HG03060 (cell line): ENCODE measurements around the gene AFDN.
A peak's percentile ranks its signal among the peaks of the same experiment; 100 is the strongest.

Experiments used
- ATAC-seq: cut with Tn5 transposase; IDR thresholded peaks from one replicate; pipeline ENCODE4 v1.9.1; 2021; ENCODE audit warnings: low read depth, moderate number of reproducible peaks; ENCODE audit not compliant: unreplicated experiment

The AFDN gene

DNA sequence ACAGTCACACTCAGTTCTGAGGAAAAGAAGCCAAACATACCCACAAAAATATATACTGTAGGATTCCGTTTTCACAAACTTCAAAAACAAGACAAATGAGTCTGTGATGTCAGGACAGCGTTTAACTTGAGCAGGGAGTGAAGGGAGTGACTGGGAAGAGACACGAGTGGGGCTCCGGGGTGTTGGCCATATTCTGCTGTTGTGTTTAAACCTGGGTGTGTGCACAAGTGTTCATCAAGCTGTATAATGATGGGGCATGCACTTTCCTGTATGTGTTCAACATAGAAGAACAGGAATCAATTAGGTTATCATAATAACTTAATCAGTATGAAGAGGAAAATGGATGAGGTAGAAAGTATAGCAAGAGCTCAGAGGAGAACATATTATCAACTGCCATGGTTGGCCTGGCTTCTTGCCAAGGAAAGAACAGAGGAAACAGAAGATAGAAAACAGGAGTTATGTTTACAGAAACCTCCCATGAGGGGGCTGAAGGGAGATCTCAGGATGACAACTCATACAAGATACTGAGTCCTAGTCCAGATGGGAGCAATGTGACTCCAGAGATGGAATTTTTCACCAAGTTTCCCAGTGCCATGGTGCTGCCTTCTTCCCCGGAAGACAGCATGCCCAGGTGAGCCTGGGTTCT is 15.1 kb upstream of the AFDN start:
- ATAC-seq, result no peak

DNA sequence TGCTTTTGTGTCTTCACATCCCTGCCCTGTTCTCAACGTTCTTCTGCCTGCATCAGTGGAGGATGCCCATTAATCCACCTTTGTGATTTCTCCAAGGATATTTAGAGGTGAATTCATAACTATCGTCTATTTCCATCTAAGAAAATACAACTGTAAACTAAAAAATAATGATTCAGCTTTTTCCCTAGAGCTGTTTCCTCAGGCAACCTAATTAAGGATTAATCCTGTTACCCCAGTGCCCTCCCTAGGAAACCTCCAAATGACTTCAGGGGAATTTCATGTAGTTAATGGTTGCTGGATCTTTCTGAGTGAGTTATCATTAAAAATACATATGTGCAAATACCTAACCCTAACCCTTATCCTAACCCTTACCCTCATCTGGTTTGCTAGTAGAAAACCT is 14.6 kb upstream of the AFDN start:
- ATAC-seq, result no peak

DNA sequence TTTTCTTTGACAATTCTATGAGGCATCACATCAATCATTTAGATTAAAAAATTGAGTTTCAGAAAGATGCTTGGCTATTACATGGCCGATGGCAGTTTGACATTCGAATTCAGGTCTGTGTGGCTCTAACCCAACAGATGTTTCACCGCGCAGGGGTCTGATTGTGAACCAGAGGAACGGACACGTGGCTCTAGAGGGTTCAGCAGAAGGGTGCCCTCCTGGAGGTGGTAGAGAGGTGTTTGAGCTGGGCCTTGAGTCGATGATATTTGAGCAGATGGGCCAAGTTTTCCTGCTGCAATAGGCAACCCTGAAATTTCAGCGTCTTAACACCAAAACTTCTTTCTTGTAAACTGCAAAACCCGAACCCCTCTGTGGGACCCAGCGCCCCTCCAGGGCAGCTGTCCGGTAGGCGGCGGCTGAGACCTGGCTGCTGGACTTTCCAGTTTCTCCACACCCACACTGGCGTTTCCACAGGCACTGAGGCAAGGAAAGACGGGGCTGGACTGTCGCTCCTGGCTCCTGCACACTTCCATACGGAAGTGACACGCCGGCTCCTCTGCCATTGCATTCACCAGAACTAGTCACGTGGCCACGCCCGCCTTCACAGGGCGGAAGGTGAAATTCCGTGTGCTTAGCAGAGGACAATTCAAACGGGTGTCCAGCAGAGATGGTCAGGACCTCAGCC is 11.3 kb upstream of the AFDN start:
- no peak for ATAC-seq

DNA sequence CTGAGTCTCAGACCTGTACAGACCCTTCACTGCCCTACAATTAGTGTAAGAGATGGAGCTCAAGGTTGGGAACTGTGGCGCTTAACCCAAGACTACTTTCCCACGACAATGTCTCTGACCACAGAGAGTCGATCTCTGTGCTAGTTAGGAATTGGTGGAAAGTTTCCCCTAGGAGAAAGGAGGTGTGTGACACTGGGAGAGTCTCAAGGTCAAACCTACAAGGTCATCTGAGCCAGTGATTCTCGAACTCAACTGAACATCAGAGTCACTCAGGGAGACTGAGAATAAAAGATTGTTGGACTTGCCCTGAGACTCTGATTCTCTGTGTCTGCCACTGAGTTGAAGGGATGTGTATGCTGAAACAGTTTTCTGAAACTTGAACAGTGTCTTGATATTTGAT is 9.7 kb upstream of the AFDN start:
- ATAC-seq, result no peak

DNA sequence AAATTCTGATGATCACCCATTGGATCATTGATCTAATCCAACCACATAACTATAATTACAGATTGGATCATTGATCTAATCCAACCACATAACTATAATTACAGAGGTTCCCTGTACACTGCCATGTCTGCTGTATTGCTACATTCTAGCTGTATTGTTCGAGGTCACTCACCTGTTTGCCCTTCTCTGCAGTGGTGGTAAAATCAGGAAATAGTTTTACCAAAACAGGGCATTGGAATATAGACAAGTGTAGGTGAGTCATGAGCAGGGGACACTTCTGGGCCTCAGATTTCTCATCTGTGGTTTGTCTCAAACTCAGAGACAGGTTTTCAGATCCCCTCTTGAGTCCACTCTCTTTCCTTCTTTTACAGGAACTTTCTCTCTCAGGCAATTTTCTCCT is 9.0 kb upstream of the AFDN start:
- ATAC-seq, result no peak

DNA sequence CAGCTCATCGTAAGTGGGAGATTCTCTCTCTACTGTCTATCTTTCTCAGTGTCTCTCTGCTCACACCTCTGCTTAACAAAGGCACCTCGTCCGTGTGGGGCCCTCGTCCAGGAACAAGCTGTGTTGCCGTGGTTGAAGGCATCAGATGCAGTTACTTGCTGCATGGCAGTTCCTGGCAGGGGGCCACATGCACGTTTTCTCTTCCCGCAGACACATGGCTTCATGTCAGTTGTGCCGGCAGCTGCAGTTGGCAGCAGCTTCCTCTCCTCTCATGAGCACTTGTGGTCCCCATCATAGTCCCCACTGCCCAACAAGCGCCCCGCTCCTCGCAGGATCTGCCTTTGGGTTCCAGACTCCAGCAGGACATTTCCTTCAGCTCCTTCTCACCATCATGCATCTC is 7.1 kb upstream of the AFDN start:
- ATAC-seq, result no peak

DNA sequence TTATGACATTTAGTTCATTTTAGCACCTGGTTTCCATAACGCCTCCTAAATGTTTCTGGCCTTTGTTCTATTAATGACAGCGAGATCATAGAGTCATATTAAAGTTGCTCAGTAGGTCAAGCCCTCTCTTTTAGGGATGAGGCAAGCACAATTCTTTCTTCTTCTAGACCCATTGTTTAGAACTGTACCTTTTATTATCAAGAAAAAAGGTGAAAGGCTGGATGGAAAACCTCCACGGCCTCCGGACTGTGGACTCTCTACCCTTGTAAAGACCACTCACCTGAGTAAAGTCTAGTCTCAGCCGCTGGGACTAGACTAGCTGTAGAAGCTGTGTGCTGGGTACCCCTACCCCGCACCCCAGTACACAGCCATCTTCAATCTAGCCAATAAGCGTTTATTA is 6.0 kb upstream of the AFDN start:
- ATAC-seq, result no peak

DNA sequence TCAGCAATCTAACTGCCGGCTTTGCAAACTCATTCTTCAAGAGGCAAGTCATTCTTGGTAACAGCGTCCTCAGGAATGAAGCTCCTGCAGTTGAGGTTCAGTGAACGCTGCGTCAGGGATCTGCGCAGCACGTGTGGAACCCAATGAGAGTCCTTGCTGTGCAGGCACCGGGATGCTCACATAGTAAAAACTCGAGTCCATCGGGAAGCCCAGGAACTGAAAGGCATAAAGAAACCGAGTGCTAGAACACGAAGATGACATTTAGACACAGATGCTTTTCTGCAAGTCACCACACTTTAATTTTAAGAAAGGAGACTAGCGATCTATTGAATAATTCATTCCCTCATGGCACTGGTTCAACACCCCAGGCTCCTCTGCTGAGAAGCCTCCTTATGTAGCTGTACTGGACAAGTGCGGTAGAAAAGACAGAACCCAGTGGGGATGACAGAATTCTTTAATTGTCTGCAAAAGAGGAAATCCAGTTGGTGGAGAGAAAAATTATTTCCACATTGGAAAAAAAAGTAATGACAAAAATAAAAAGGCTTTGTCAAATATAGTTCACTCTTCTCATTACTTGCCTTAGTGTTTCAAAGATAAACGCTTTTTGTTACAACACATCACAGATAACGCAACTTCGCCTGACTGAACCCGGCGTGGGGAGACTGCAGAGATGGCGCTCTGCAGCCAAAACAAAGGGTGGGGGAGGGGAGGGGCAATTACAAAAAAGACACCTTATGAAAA is 1.9 kb upstream of the AFDN start:
- no peak for ATAC-seq

DNA sequence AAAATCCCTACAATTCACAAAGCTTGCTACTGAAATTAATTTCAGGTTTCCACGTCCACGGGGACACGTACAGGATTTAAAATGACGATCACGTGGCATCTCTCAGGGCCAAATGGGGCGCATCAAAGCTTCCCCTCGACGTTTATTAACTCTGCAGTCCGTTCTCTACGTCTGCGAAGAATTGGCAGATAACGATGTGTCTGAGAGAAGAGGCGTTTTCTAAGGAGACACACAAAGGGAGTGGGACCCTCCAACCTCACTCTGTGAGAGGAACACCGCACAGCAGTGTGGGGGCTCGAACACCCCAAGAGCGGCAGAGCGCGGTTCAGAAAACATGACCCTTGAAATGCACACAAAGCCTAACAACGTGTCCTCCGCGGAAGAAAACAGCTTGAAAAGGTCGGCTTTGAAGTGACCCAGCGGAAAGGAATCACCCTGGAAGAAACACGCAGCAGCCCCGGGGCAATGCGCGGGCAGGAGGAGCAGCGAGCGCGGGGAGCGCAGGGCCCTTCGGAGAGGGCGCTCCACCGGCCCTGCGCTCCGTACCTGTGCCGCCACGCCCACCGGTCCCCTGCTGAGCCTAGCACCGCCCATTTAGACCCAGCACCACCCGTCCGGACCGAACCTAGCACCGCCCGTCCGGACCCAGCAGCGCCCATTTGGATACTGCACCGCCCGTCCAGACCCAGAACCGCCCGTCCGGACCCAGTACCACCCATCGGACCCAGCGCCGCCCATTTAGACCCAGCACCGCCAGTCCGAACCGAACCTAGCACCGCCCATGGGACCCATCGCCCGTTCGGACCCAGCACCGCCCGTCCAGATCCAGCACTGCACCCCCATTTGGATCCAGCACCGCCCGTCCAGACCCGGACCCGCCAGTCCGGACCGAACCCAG is 1.1 kb upstream of the AFDN start:
- ATAC-seq, result no peak

DNA sequence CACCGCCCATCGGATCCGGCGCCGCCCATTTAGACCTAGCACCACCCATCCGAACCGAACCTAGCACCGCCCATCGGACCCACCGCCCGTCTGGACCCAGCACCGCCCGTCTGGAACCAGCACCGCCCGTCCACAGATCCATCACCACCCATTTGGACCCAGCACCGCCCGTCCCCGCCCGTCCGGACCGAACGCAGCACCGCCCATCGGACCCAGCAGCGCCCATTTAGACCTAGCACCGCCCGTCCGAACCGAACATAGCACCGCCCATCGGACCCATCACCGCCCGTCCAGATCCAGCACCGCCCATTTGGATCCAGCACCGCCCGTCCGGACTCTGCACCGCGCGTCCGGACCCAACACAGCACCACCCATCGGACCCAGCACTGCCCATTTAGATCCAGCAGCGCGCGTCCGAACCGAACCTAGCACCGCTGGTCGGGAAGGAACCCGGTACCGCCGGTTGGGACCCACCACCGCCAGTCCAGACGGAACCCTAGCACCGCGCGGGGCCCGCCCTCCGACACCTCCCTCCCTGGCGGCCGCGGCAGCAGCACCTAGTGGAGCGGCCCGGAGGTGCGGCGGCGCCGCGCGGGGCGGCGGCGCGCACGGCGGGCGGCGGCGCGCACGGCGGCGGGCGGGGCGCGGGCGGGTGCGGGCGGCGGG is 348 bp upstream of the AFDN start:
- peak; percentile 32 for ATAC-seq

DNA sequence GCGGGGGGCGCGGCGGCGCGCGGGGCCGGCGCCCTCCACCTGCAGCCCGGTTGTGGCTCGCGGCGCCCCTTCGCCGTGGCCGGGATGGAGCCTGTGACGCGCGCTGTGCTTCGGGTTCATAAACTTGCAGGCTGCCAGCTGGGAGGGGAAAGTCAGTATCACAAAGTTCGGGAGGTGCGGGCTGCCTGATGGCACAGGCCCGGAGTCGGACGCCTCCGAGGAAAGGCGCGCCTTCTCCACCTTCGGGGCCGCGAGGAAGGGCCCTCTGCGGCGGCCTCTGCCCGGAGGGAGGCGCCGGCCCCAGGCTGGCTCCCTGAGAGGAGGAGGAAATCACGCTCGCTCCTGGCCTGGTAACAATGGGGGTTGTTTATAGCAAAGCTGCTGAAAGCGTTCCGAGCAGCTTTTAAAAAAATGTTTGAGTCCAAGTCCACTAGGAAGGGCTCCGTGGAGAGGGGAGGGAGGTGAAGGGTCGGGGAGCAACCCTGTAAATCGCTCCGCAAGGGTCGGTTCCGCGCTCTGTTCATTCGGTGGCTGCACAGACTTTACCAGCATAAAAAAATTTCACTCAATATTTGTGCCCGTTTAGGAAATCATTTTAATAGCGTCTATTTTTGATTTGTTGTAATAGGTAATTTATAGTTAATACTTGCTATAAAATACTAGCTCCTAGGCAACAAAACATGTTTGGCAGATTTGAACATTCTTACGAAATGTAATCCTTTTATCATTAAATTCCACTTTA is 1.0 kb downstream of the AFDN start:
- ATAC-seq, result no peak

DNA sequence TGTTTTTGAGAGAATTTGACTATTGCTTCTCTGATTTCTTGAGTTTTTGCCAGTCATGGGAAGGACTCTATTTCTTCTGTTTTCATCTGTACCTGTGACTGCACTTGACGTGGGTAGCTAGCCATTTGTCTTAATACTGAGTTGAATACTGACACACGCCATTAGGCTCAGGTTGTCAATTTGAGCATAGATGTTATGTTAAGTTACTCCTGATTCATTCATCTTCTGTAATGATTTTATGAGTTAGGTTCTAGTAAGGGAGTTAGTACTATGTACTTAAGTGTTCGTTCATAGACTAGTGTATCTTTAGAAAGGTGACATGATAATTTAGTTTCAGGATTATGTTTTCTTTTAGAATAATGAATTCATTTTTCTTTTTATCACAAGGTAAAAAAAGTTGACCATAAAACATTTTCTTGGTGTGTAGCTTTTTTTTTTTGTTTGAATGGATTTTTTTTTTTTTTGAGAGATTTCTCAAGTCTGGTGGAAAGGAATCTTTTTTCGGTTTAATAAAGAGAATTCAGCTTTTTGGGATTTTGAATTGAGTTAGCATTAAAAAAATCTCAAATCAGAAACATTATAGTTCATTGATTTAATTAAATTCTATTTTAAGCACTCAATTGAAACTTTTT is 1.7 kb downstream of the AFDN start:
- ATAC-seq, result no peak

DNA sequence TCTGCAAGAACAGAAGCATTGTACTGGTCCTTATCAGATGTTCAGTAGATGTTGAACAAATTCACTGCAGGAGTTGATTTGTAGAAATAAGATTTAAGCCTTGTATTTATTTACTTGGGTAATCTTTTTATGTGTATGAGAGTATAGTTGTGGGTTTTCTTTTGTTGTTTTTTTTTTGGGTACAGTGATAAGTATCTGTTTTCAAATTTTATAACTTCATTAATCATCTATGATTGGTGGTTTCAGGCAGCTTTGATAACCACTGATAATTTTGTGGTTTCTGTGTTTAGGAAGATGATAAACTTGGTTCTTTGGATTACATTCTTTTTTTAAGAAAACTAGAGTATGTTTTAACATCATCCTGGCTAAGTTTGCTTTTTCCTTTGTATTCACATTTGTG is 2.8 kb downstream of the AFDN start:
- ATAC-seq, result no peak

DNA sequence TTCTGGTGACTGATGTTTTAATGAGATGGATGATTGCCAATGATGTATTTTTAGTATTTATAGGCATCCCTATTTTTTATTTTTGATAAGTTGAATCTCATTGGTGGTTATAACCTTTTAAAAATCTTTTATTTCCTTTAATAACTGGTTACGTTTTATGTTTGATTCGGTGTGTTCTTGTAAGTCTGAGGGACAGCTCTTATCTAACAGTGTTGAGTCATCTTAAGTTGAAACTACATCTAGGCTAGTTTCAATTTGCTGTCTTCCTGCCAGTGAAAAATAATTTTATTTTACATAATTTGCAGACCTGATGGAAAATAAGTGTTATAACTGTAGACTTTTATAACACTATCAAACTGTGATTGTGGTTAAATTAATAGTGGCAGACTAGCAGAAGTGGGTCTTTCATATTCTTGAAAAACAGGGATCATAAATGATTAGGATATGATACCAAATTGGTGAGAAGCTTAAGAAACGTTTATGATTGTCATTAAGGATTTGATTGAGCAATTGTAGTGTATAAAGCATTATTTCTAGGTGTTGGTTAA is 4.6 kb downstream of the AFDN start:
- peak; percentile 25 for ATAC-seq

DNA sequence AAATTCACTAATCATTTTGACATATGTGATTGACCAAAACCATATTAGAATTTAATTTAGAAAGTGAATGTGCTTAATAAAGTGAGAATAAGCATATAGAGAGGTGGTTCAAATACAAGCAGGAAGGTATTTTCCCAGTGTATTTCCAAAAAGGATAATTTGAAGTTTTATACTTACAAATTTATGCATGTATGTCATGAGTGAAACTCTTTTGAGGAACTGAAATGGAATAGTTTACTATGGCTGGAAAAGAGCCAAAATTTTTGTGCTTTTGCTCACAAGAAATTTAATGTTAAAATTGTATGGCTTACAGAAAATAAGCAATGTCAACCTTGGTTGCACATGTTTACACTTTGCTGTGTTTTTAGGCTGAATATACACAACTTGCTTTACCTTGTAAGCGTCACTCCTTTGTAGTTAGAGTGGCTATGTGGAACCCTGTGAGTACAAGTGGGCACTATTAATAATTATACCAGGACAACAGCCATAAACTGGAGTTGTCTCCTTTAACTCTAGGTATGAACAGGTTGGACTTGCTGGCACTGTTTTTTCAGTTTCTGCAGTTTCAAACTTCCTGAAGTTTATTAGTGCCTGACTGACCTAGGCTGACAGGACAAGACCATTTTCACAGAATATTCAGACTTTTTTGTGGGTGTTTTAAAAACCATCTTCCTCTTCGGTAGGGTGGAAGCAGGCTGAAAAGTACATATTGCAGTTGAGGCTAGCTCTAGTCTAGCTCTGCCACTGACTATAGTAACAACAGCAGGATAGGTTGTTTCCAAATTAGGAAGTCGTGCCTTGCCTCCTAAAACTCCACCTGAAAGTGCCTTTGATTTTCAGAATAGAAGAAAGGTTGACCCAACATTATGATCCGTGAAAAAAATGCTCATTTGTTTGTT is 6.0 kb downstream of the AFDN start:
- no peak for ATAC-seq

DNA sequence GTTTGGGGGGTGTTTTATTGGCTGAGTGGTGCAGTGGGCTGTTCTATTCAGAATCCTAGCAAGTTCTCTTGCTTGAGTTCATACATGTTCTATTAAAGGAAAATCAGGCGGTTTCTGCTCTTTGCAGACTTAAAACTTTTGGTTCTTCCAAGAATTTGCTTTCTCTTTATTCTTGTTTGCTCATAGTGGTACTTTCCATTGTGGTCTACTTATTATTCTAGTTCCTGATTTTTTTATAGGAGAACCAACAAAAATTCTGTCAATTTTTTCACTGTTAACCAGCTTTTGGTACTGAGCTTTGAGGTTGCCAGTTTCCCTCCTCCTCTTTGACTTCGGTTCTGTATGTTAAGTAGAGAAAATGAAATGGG is 6.7 kb downstream of the AFDN start:
- ATAC-seq, result no peak

DNA sequence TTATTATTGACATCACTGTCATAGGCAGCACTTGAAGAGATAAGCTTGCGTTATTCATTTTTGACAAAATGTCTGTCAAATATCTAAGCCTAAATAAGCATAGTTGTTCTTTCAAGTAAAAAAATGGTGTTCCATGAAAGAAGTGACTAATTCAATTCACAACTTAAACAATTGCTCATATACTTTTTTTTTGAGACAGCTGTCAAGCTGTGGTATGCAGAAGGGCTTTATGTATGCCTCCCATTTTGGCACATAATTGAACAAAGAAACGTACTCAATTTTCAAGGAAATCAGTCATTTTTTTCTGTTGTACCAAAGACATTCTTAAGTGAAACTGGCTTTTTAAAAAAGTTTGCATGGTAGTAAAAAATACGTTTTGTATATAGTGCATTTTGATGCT is 8.5 kb downstream of the AFDN start:
- ATAC-seq, result no peak

DNA sequence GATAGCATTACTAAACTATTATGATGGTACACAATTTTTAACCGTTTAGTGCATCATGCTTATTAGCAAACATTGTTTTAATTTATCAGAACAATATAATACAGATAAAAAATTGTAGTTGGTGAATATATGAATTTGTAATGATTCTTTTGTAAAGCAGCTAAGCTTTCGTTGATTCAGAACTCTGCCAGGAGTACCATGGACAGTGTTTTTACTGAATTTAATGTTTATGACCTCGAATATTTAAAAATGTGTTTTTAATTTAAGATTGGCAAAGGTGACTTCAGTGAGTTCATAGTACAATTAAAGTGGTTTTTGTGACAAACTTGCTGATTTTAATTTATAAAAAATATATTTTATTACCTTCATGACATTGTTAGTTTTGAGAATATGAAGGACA is 10.0 kb downstream of the AFDN start:
- ATAC-seq, result no peak
